GM21576 (cell line): ENCODE results near the gene GPC6.

ENCODE experiments used
- ATAC-seq: cut with Tn5 transposase; IDR thresholded peaks from one replicate; pipeline ENCODE4 v1.9.1; 2021; ENCODE audit warnings: mild to moderate bottlenecking, moderate library complexity; ENCODE audit not compliant: unreplicated experiment

GPC6 gene

DNA sequence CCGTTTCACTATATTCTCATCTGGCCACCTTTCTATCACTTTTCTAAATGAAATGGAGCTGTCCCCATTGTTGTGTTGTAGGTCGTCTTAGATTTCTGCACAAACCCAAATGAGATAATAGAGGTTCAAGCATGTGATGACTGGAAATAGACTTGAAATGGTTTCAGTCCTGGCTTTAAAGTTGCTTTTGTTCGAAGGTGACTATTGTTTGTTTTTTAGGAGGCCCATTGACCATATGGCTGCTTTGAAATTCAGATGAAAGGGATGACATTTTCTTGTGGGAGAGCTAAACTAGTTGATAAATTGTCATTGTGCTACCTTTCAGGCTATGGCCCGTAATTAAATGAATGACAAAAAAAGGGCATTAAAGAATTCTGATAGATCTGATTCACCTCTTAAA, 583.7 kb downstream of the GPC6 start:
- ATAC-seq: no peak

DNA sequence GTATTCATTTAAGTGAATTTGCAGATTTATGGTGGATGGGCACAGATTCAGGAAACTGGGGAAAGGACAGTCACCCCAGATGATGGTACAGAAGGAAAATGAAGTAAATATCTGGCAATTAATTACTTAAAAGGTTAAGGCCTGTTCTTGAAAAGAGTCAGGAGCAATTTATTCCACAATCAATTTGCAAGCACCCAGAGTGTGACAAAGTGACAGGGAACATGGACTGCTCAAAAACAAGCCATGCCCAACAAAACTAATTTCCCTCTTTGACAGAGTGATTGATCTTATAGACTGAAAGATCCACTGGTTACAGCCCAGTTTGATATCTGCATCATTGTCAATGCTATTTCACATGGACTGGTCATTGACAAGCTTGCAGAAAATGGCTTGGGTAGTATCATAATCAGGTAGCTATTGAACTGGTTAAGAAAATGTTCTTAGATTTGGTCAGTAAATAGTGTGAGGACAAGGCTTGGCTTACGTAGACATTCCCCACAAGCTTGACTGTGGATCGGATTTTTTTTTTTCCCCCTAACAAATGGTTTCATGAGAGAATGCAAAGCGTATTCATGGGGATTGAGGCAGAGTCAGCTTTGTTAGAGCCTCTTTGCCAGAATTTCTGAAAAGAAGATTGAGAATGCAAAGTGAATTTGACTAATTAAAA, 584.6 kb downstream of the GPC6 start:
- ATAC-seq: no peak

DNA sequence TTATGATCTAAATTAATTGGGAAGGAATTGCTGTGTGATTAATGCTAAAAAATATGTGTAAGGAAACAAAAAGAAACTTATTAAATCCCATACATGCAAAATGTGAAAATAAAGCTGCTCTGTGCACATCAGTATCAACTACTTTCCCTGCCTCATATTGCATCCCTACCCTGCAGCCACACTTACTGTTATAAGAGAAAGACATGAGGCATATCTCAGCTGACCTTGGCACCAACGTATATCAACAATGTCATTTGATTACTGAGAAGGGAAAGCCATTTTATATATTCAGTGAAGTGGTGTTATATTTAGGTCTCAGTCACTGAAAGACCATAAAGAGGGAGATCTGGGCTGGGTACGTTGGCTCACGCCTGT, 585.1 kb downstream of the GPC6 start:
- ATAC-seq: no peak

DNA sequence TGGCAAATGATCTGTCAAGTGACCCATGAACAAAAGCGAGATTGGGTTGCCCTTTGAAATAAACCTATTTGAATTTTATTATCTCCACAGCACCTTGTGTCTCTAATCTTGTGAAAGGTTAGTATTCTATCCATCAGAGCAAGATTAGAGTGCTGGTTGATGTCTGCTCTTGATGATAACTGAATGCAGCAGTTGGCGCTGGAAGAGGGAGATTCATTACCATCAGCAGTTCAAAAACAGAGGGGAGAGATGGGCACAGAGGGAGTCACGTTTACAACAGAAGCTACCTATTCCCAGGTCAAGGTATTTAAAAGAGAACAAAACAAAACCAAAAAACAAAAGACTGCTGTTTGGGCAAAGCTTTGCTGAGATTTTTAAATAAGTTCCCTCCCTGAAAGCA, 588.1 kb downstream of the GPC6 start:
- ATAC-seq: no peak

DNA sequence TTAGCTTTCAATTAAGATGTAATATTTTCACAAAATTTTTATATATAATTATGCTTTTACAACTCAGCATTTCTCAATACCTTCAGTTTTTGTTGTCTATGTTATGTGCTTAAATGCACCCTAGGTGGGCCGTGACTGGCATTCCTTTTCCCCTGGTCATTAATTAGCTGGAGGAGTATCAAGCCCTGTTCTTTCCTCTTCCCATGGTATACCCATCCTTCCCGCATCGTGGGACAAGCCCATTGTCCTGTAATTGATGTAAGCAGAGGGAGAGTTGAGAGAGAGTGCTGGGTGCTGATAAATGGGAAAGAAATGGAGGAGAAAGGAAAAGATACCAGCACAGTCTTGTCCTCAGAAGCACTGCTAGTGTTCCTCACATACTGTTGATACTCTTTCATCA, 591.7 kb downstream of the GPC6 start:
- ATAC-seq: no peak

DNA sequence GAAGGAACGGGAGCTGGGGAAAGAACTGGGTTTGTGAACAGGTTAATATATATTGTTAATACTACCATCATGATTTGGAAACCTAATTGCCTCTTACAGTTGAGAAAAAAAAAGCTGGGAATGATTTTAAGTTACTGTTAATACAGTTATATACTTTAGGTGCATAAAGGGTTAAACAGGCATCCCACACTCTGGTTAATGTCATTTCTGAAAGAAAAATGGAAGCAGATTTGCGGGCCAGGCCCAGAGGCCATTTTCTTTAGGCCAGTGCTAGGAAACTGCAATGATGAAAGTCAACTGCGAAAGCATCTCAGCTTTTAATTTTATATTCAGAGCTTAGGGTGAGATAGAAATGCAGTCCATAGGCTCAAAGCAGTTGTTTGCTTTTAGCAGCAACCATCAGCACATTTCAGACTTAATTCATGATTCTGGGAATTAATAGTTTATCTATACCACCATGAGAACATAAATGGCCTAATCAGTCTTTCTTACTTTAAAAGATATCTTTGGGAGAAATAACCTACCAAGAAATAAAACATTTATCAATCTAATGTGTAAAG, 592.8 kb downstream of the GPC6 start:
- no peak for ATAC-seq

DNA sequence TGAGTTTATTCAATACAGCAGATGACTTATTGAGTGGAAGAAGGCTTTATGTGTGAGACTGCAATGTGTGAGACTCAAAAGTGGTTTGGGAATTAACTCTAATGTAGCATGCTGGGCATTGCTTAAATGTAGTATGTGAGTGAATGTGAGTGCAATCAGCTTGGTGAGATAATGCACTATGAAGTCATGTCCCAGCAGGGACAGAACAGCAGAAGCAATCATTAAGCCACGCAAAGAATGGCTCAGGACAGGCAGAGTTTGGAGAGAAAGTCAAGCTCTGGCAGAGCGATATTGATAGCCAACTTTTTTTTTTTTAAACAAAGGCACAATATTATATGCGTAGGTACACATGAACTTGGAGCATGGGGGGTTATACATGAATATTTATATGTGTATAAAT, 597.7 kb downstream of the GPC6 start:
- no peak for ATAC-seq

DNA sequence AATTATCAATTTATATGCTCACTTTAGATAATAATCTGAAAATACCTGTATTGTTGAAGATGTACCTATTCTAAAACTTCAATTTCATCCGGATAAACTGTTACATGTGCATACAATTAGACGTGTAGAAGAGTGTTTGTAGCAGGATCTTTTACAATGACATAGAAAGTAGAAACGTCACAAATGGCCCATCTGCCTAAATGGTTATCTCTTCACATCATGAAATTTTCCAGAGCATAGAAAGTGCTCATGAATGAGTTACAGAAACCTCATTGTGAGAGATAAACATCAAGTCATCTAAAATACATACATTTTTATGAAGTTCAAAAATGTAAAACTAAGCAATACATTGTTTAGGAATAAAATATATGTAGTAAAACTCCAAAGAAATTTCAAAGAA, 607.4 kb downstream of the GPC6 start:
- no peak for ATAC-seq

DNA sequence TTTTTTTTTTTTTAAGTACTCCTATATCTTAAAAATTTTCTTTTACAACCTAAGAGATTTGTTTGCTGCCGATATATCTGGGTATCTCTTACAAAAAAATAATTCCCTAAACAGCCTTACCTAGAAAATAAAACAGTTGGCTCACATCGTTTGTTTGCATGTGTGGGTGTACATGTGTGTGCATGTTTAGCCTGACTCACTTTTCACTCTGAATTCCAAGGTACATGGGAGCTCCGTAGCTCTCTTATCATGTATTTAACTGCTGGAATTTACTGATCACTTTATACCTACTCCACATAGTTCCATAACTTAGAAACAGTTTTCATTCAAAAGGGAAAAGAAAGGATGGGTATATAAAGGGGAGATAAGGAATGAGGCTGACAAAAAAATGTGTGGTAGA, 616.5 kb downstream of the GPC6 start:
- ATAC-seq: no peak

DNA sequence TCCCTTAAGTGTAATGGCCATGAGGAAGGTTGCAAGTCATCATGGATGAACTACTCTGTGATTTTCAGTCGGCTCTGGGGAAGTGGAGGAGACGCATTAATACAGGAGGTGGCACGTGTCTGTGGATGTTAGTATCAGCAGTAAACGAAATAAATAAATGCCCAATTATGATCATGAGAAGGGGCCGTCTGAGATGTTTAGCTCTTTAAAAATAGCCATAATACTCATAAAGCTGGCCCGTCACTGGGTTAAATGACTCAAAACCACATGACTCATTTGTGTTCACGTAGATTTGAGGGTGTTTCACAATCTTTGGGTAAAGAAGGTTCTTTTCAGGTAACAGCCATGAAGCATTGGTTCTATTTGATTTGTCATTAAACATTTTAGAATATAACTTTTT, 620.6 kb downstream of the GPC6 start:
- ATAC-seq: no peak

DNA sequence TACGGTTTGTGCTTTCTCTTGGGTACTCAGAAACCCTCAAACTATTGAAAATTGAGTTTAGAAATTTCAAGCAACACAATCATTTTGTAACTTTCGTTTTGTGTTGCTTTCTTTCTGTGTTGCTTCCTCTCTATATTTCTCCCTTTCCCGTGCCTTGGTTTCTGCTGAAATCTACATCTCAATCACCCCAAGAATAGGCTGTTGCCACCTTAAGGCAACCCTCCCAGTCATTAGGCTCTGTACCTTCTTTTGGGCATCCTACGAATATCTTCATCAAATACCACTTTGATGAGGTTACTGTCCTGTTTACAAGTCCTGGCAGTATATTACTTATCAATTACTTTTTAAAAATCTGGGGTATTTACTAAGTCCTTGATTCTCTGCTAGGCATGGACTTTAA, 621.6 kb downstream of the GPC6 start:
- no peak for ATAC-seq

DNA sequence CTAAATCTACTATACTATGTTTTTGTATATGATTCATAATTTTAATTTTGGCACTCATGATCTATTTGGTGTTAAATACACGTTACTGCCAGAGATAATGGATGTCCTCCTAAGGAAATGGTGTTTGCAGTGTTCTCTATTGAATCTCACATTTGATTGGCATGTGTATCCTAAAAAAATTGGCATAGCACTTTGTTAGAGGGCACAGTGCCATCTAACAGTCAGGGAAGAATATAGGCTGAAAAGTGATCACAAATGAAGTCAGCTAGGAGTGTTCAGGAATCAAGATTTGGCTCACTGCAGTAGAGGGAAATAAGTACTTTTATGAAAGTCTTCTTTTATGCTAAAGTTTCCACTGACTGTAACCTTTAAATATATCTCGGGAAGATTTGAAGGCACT, 624.6 kb downstream of the GPC6 start:
- ATAC-seq: no peak

DNA sequence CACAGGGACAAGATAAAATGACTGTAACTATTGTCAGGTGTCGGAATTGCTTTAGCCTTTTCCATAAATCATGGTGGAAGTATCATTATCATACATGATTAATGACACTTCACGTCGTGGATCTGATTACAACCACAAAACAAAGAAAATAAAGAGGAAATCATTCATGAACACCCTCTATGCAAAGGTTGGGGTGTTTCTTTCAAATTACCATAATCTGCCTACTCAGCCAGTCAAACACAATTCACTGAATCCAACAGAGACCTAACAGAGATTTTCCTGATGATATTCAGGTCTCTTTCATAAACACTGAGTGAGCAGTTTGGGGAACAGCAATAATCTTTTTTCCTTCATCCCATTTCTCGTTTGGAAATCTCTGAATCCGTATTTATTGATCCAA, 627.3 kb downstream of the GPC6 start:
- ATAC-seq: no peak

DNA sequence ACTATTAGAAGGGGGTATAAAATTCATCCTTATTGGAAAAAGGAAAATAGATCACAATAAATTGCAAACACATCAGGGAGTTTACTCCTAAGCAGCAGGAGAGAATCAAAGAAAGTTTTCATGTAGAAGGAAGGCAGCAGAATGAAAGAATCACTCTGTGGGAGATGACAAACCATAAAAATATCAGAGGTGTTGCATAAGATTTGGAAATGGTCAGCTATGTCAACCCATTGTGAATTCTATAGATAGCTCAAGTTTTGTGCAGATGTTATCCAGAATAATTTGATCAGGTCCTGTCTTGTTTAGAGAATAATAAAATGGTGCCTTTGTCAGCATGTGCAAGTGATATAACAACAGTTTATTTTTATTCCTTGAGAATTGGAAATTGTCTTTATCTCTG, 630.5 kb downstream of the GPC6 start:
- no peak for ATAC-seq

DNA sequence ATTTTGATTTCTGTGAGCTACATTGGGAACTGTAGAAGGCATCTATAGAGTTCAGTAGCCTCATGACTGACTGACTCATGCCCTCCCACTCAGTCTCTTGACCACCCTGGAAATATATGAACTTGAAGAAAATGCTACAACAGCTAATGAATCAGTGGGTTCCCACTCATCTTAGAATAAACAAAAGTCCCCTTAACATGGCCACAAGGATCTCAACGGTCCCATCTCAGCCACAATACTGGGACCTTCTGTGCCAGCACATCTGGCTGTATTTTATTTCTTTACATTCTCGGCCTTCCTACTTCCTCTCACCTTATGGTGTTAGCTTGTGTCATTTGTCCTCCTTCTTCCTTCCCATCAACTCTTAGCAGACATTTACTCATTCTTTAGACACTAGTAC, 633.1 kb downstream of the GPC6 start:
- ATAC-seq: no peak

DNA sequence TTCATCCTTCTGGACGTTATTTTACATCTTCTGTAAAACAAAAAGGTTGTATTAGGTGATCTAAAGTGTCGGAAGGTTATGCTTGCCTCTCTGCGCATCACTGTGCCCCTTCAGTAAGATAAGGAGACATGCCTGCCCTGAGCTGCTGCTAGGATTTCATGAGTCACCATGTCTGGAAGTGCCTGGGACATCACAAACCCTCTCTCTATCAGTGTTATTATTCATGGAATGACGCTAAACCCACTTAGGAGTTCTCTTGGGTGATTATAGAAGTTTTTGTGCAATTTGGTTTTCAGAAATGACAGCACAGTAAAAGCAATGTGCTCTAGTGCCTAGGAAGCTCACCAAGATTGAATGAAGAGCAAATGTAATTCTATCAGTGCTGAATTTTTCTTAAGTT, 635.2 kb downstream of the GPC6 start:
- no peak for ATAC-seq

DNA sequence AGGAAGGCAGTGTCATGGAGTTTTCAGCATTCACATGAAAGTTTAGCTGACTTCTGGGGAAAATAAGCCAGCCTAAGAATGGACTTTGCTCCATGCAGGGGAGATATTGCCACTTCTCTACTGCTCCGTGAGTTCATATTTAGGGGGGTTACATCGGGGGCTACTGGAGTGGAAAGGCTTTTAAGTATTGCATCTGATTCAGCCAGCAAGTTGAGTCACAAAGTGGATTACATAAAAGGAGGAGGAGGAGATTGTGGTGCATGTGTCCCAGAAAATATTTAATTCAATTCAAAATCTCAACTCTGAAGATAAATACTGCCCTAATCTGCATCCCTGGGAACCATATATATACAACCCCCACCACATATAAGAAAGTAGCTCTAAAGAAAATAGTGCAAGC, 635.7 kb downstream of the GPC6 start:
- ATAC-seq: no peak

DNA sequence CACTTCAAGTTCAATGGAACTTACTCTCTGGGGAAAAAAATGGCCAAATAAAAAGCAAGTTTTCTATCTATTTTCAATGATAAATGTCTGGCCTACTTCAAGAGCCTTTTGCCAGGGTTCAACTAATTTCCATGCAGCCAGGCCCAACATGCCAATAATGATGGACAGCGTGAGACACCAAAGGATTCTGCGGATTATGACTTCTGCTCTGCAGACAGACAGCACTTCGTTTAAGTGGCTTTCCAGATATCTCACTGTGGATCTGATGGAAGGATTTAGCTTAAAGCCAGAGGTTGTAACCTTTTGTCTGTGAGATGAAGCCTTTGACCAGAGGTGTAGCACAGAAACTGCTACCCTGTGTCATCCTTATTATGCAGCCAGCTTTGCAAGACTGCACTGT, 638.6 kb downstream of the GPC6 start:
- ATAC-seq: no peak

DNA sequence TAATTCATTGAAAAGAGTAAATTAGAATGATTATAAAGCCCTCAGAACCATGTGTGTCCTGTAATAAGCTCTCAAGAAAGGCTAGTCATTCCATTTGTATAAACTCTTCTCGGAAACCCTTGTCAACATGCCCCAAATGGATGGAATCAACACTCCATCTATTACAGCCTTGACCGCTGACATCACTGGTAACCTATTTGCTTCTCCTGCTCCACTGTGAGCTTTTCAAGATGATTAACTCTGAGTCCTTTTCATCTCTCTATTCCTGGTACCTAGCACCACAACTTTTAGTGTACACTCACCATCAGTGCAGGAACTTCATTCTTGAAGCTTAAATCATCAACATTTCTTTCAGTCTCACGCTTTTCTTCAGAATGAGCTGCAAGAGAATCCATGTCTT, 640.9 kb downstream of the GPC6 start:
- ATAC-seq: no peak

DNA sequence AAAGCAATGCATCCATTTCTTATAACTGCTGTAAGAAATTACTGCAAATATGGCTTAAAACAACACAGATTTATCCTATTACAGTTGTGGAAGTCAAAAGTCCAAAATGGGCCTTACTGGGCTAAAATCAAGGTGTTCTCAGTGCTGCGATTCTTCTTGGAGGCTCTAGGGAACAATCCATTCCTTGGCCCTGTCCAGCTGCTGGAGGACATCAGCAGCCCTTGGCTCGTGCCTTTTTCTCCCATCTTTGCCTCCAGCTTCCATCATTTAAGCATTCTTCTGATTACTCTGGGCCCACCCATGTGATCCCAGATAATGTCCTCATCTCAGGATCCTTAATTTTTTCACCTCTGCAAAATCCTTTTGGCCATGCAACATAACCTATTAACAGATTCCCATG, 645.8 kb downstream of the GPC6 start:
- ATAC-seq: no peak

DNA sequence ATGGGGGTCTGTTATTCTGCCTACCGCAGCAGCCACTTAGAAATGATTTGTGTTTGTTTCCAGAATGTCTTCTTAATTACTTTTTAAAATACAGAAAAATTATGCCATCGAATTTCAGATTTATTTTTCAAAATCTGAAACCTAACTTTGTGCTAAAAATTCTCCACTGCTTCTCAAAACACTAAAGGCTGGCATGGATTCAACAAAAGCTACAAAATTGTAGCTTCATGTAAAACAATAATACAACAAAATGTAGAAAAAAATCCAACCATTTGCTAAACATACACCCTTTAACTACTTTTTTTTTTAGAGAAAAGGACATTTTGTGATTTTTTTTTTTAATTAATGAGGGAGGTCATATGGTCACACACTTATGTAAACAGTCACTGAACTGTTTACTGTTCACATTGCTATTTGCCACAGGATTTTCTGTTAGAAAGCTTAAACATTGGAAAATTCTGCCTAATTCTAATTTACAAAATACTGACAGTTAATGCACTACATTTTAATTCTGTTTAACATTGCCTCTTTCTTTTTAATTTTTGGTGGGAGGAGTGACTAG, 646.3 kb downstream of the GPC6 start:
- no peak for ATAC-seq

DNA sequence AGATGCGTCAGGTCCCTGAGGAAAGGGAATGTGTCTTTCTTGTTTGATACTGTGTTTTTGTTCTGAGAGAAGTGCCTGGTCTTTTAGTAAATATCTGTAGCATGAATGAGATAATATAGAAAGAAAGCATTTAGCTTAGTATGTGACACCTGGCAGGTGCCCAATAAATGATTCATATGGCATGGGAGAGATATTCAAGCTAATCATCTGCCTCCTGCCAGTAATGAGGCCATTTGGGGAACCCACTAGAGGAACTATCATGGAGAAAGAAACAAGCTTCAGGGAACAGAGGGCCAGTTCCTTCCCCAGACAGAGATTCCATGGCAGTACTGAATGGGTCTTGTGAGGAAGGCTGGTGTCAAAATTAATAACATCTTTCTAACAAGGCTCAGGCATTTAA, 648.9 kb downstream of the GPC6 start:
- no peak for ATAC-seq

DNA sequence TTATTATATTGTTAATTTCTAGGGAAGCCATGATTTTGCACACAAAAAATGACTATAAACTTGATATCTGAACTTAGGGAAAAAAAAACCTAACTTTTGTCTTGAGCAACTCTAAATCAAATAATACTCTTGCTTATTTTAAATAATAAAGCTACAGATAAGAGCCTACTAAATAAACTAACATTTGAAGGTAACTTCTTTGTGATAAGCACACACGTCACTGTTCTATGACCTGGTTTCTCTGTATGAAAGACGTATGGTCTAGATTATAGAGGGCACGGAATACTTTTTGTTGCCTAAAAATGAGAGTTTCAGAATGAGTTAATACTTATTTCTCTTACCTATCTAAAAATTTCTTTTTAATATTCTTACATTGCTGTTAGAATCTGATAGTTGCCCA, 649.6 kb downstream of the GPC6 start:
- ATAC-seq: no peak
